Measurements from ENCODE around the gene CALY.
A peak's percentile ranks its signal among the peaks of the same experiment; 100 is the strongest.

Gene CALY

DNA sequence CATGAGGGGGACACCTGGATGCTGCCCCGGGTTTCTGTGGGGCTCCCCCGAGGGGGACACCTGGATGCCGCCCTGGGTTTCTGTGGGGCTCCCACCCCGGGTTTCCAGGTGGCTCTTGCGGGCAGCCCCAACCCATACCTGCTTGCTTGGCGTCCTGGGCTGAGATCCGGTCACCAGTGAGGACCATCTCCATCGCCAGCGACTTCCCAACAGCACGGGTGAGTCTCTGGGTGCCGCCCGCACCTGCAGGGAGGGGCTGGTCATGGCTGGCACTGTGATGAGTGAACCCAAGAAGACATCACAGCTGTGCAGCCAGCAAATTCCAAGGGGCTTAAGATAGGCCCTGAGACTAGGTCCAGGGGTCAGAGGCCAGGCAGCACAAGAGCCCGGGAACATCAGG, 30.1 kb upstream of the CALY start:
- DNase-seq (ENCODE audit: low read depth) = no peak

DNA sequence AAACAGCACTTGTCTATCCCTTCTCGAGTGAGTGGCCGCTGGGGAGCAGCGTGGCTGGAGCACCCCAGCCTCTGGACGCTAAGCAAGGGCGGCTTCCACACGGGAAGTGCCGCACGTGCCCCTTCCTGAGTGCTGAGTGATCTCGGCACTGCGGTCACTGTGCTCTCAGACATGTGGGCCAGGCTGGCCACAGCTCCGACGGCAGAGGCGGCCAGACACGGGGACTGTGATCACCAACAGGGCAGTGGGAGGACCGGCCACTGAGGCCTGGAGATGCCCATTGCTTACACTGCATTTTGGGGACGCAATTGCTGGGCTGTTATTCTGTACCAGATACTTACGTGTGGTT, 29.4 kb upstream of the CALY start:
- DNase-seq (ENCODE audit: low read depth) = no peak

DNA sequence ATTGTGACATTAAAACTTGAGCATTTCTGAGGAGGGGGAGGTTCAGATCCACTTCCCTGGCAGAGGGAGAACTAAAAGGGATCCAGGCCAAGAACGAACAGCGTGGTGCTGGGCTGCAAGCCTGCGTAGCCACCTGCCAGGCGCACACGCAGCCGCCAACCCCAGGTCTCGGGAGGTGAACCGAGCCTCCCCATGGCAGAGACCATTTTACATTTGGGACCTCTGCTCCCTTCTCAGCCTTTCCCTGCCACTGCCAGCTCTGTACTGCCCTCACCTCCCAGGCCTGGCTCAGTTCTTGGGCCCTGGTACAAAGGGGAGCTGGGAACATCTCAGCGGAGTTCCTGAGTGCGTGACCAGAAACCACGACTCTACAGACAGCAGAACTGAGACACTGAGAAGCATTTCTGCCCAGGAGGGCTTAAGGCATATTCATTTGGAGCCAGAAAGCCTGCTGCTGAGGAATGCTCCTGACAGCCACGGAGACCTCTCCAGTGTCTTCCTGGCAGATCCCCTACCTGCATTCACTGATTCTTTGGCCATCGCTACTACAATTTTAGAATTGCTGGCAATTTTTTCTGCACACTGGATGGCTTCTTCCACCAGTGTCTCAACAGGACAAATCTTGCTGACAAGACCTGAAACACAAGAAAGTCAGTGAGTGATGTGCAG, 28.9 kb upstream of the CALY start:
- DNase-seq (ENCODE audit: low read depth) = no peak

DNA sequence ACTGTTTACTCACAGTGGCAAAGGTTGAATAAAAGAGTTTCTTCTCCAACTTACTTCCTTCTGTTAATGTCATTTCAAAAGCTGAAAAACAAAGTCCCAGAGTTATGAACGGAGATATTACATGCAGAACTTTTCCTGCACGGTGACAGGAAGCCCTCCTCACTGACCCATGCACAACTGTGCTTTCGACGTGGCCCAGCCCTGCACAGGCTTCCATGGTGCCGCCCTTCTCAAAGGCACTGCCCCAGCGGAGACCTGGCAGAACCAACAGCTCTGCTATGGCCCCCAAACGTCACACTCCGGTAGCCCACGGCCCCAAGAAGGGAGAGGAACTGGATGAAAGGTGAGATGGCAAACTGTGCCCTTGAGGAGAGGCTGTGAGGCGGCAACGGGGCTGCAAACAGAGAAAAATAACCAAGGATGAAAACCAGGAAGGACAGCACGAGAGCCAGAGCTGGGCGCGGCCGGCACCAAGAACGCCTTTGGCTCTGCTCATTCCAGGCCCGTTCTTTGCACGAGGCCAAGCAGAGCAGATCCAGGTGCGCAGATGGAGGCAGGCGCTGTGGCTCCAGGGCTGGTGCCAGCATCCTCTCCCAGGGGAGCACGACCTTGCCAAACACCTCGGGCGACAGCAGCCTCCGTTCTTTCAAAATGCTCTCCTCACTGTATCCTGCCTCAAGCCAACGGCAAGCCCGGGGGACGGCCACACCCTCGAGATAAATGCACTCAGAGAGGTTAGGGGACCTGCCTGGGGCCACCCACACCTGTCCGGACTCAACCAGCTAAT, 28.1 kb upstream of the CALY start:
- DNase-seq (ENCODE audit: low read depth) = no peak

DNA sequence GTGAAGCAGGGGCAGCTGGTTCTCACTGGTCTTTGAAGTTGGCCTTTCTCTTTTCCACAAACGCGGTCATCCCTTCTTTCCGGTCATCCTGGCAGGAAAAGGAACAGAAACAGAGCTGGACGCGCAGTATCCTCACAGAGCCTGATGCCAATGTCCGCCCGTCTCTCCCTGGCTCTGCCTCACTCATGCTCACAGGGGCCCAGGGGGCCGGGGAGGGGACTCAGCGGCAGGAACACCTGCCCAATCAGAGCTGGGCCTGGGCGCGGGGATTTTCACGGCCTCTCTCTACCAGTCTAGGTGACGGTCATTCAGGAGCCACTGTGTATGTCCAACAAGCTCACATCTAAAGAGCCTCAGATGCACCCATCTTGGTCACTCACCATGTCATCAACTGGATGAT, 26.1 kb upstream of the CALY start:
- no peak for DNase-seq (ENCODE audit: low read depth)

DNA sequence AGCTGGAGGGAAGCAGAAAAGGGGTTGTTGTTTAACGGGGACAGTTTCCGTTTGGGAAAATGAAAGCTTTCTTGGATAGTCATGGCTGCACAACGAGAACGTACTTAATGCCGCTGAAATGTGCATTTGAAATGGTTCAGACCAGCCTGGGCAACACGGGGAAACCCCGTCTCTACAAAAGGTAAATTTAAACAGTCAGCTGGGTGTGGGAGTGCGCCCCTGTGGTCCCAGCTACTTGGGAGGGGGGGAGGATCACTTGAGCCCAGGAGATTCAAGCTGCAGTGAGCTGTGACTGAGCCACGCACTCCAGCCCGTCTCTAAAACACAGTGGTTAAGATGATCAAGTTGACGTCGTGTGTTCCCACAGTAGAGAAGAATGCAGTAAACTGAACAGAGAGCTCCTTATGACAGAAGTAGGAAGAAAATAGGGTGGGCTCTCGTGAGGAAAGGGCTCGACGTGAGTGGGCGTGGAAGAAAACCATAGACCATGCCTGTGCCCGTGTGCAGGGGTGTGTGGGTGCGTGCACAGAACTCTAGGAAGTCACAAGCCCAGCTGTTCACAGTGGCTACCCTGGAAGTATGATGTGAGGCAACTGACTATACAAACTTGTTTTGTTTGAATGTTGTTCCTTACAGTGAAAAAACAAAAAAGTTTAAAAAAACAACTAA, 25.2 kb upstream of the CALY start:
- DNase-seq (ENCODE audit: low read depth) = no peak

DNA sequence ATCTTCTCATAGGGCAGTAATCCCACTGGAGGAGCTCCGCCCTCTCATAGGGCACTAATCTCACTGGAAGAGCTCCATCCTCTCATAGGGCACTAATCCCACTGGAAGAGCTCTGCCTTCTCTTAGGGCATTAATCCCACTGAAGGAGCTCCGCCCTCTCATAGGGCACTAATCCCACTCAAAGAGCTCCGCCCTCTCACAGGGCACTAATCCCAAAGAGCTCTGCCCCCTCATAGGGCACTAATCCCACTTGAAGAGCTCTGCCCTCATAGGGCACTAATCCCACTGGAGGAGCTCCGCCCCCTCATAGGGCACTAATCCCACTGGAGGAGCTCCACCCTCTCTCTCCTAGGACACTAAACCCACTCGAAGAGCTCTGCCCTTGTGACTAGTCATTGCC, 24.5 kb upstream of the CALY start:
- no peak for DNase-seq (ENCODE audit: low read depth)

DNA sequence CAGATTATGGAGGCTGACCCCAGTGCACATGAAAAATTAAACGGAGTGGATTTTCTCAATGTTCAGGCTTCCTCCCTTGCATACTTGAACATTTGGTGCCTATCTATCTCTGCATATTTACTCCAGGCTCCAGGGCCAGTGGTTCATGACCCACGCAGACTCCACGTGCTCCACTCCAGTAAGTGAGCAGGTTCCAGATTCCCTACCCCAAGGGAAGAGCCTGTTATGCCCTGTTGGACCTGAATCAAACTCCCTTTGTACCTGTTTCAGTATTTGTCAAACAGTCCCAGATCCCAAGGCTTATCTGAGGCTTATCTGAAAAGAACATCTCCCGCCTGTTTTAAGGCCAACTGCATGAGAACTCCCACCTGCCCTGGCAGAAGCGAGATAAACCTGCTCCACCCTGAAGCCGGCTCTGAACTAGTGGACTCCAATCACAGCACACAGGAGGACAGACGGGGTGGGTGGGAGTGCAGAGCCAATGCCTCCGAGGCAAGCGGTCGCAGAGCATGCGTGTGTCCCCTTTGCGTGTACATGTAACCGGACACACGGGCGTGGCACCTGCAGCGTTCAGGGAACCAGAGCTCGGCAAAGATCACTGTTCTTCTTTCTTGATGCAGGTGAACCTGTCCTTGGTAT, 23.4 kb upstream of the CALY start:
- DNase-seq (ENCODE audit: low read depth) = no peak

DNA sequence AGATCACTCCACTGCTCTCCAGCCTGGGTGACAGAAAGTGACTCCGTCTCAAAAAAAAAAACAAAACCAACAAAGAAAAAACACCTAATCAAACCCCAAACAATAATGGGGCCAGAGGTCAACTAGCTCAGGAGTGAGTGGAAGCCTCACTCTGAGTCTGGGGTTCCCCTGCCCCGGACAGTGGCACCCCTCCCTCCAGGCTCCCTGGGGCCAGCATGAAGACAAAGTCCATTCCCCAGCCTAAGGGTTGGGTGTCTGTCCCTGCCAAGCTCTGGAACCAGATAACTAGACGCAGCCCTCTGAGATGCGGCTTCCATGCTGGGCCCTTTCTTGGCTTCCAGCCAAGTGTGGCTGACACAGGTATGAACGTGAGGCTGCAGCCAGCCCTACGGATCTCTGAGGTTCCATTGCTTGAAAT, 22.9 kb upstream of the CALY start:
- no peak for DNase-seq (ENCODE audit: low read depth)

DNA sequence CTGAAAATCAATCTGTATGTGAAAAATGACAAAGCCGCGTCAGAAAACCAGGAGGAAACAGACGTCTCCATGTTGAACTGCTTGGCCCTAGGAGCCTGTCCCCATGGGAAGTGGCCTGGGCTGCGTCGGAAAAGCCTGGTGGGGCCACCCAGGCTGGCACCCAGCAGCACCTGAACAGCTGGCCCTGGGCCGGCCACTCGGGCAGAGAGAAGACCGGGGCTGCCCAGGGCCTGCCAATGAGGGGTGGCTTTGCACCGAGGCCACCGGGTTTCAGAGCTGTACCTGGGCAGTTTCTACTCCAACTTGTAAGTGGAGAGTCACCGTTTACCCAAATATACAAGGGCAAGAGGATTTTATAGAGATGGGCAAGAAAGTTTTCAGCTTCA, 22.2 kb upstream of the CALY start:
- no peak for DNase-seq (ENCODE audit: low read depth)

DNA sequence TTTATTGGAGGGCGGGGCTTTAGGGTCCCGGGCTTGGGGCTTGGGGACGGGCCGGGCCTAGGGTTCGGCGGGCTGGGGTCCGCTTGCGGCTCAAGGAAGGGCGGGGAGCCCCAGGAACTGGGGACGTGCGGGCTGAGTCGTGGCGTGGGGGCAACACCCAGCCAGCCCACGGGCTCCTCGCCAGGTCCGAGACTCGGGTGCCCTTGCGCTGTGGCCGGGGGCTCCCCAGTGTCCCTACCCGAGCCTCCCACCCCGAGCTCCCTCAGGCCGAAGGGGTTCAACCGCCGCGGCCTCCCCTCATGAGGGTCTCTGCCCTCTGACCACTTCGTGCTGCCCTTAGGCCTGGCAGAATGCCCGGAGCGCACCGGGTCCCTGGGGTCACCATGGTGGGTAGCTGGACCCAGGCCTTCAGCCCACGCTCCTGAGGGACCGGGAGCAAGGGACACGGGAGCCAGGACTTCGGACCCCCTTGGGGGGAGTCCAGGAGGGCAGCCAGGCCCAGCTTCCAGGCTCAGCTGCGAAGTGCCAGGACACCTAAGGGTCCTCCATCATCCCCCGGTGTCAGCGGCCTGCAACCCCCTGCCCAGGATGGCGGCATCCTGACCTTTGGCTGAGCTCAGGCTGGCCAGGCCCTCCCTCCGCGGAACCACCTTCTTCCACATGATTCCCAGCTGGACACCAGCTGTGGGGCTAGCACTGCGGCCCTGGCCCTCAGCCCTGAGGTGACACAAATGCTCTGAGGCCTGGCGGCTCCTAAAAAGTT, 21.6 kb upstream of the CALY start:
- DNase-seq (ENCODE audit: low read depth) = no peak

DNA sequence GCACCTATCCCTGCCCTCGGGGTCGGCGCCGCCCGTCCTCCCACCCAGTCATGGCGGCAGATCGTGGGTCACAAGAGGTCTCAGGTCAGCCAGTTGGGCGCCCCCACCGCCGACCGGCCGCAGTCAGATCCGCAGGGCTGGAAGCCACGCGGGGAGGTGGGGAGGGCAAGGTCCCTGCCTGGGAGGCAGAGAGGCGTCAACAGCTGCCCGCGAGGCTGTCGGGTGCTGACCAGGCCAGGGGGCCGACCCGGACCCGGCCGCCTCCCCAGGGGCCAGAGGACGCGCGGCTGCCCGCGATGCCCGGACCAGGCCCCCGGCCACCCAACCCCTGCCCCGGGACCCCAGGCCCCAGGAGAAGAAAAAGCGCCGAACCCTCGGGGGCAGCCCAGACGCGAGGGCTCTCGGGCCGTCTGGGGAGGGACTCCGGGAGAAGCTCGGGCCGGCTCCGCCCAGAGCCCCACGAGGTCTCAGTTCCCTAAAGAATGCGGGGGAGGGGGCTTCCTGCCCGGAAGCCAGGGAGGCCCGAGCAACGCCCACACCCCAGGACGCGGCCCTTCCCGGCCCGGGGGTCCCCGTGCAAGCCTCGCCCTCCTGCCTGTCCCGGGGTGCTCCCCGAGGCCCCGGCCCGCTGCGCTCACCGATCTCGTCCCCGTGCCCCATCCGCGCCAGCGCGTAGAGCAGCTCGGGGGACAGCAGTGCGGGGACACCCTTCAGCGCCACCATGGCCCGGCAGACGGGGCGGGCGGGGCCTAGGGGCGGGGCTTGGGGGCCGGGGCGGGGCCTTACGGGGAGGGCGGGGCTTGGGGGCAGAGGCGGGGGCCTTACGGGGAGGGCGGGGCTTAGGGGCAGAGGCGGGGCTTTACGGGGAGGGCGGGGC, 20.8 kb upstream of the CALY start, which contains the start of gene FUOM:
FUOM (minus strand) TSS at position 735 of the 877 bp plus-strand sequence; CDS start at position 723, 12 bp downstream.
- DNase-seq (ENCODE audit: low read depth) = peak; percentile 48

DNA sequence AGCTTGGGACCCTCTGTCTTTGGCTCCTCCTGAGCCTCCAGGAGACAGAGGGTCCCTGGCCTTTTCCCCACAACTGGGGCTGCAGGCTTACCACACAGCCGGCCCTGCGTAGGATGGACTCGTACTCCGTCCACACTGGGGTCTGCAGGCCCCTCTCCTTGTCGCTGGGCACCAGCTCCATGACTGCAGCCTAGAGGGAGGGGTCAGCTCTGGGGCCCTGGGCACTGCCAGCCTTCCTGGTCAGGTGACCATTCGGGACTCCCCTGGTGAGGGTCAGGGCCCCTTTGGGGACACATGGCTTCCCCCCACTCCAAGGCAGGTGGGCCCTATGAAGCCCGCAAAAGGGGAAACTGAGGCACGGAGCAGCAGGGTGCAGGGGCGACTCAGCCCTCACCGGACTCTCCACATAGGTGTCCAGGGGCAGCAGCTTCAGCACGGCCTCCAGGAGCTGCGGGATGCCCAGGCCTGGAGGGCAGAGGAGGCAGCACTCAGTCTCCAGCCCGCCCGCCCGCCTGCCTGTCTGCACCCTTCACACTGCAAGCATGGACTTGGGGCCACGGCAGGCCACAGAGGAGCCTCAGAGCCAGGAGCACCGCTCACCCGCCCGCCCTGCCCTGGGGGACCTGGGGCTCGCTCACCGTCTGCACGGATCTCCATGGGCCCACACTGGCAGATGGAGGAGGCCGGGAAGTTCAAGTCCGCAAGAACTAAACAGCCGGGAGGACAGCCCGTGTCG, 20.0 kb upstream of the CALY start:
- DNase-seq (ENCODE audit: low read depth) = no peak

DNA sequence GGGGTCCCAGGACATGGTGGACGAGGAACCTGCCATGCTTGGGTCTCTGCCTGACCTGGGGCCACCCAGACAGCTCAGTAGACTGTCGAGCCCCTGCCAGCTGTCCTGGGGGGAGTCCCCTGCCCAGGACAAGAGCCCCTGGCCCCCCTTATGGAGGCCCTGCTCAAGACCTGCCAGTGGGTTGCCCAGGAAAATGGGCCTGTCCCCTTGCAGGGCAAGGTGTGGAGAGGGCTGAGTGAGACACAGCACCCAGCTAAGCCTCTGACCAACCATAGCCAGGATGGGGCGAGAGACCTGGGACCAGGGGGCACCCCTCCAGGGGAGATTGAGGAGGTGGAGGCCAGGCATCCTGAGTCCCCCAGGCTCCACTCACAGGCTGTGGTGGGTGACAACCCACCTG, 19.3 kb upstream of the CALY start:
- no peak for DNase-seq (ENCODE audit: low read depth)

DNA sequence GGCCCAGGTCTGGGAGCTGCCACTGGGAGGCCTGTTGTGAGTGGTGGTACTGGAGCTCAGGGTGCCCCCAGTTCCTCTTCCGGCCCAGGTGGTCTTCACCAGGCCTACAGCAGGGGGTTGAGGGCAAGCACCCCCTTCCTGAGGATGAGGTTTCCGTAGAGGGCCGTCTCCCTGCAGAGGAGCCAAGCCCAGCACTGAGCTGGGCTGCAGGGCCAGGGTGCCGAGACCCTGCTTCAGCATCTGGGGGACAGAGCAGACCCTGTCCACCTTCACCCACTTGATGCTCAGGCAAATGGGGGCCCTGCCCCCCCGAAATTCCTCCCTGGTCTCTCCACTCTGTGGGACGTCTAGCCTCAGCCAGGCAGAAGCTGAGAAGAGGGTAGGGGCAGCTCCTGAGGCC, 18.6 kb upstream of the CALY start:
- DNase-seq (ENCODE audit: low read depth) = no peak

DNA sequence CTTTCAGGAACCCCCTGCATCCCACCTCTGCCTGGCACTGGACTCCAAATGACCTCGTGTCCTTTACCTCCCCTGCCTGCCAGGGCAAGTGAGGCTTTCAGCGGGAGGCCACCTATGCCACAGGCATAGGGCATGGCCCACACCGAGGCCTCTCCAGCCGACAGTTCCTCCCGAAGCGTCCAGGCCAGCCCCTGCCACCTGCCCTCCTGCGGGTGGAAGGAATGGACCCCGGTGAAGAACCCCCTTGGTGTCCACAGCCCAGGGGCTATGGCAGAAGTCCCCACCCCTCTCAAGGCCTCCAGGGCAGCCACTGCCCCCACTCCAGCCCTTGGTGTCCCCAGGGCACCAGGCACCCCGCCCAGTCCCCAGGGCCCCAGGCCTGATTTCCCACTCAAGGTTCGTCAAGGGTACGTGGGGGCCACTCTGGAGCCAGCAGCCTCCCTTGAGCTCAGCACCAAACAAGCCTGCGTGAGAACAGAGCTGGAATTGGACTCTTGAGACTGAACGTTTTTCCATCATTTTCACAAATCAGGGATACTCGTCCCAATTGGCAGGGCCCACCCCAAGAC, 18.1 kb upstream of the CALY start:
- no peak for DNase-seq (ENCODE audit: low read depth)

DNA sequence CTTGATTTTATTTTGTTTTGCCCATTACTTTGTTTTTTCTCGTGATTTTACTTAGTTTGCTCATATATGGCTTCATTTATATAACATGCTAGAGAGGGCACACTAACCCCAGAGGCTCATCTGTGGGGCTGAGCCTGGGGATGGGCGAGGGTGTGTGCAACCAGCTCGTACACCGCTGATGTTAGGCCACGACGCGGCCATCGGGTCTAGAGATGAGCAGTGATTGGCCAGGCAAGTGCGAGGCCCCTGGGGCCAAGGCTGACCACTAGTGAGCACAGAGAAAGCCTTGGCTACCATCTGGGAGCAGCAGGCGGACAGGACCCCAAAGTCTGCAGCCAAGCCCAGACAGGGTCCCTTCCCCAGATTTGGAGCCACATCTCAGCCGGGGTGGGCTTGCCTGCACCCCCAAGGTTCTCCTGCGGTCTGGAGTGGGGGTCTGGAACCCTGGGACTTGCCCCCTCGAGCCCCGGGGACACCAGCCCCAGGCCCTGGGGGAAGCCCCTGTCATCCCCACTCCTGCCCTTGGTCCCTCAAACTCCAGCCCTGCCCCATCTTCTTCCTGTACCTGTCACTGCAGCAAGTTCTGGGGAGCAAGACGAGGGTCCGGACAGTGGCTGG, 17.4 kb upstream of the CALY start:
- DNase-seq (ENCODE audit: low read depth) = no peak

DNA sequence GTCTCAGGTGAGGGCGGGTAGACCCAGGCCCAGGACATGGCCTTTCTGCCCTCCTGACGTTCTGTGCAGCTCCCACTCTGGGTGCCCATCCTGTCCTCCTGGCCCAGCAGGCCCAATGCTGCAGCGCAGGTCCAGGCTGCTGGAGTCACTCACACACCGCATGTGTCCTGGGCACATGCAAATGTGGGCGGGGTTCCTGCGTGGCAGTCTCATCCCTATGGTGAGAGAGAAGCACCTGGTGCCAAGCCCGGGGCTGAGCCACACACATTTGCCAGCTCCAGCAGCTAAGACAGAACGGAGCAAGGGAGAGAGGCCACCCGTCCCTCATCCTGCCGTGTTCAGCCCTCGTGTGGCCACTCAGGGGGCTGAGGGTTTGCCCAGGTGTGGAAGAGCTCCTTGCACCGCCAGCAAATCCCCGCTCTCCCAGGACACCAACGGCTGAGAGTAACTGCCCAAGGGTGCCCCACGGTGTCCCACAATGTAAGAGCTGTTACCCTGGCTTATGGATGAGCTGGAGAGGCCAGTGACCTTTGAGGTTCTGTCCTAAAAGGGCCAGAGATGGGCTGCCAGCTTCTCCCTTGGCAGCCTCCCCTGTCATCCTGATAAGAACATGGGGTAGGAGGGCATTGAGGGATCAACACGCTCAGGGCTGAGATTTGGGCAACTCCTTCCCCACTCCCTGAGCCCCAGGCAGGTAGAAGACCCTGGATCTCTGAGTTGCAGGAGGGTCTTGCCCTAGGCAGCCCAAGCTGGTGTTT, 16.7 kb upstream of the CALY start:
- no peak for DNase-seq (ENCODE audit: low read depth)

Data from activated gamma-delta T cell treated with anti-CD3 and anti-CD28 coated beads, Interleukin-2, amount 50 U/mL, for 16 hours (primary cell).